Tibial artery (tissue), 4 donors: ENCODE measurements around the gene CFI.

ENCODE experiments used
- DNase-seq, 2 donors: peaks; one replicate each; pipeline ENCODE4 v3.0.0-alpha.2; 2019
- H3K27ac ChIP-seq, 2 donors: fragments of 200-600 bp; sonication (generic) in 1 of 2; 1 replicate in 1 of 2; 2 replicates in 1 of 2; pipeline ENCODE4 v1.5.1; 2018 to 2019; ENCODE audit warnings: mild to moderate bottlenecking in 1 of 2
- H3K27me3 ChIP-seq, 2 donors: fragments of 200-600 bp; sonication (generic) in 1 of 2; one replicate each; pipeline versions ENCODE4 v1.5.1 to v1.6.0; 2016 to 2019
- H3K36me3 ChIP-seq, 3 donors: fragments of 200-600 bp; sonication (generic) in 2 of 3; one replicate each; pipeline ENCODE4 v1.5.1; 2016 to 2019; ENCODE audit warnings: mild to moderate bottlenecking in 2 of 3
- H3K4me1 ChIP-seq, 4 donors: fragments of 200-600 bp; sonication (generic) in 2 of 4; 1 replicate in 3 of 4; 2 replicates in 1 of 4; pipeline ENCODE4 v1.5.1; 2016 to 2019
- H3K4me3 ChIP-seq, 2 donors: fragments of 200-600 bp; sonication (generic) in 1 of 2; 1 replicate in 1 of 2; 2 replicates in 1 of 2; pipeline ENCODE4 v1.5.1; 2018 to 2019; ENCODE audit warnings: mild to moderate bottlenecking in 2 of 2
- H3K9me3 ChIP-seq, 3 donors: fragments of 200-600 bp; sonication (generic) in 1 of 3; one replicate each; pipeline ENCODE4 v1.5.1; 2016 to 2019
- intact Hi-C: fragments of 100-400 bp; cut with DNase I; formaldehyde crosslinking; loops from one replicate; pipeline ENCODE4 v1.15.0; 2023; ENCODE audit warnings: low total_unique reads
- TF ChIP-seq, protein P1 (sequence below), 2 experiments: fragments of 200-600 bp in 1 of 2; fragments of 450-650 bp in 1 of 2; IDR thresholded peaks; one replicate each; pipeline ENCODE4 v1.5.1; 2017 to 2019; ENCODE audit warnings: antibody characterized with exemption in 2 of 2, mild to moderate bottlenecking in 1 of 2, moderate library complexity in 1 of 2

Gene CFI

DNA sequence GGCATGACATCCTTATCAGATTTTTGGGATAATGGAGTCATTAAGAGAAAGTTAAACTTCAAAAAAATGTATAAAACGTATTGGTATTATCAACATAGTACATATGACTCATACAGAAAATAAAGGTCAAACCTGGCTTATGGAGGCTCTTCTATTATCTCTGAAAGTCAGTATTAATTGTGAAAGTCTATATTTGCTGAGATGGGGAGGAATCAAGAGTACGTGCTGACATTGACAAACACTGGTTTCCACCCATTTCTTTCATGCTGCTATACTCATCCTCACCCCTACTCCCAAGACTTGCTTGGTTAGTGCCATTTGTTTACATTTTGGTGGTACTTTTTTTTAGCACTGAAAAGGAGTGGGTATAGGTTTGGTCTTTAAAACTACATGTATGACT lies 41.1 kb downstream of the CFI start:
- no peaks in the 10 kb centered on the region for H3K27me3 ChIP-seq
- H3K4me3 ChIP-seq = no peak overlapping the region
- intact Hi-C loops = no loop called here
- no peaks in the 10 kb centered on the region for H3K4me1 ChIP-seq
- no peaks in the 10 kb centered on the region for H3K36me3 ChIP-seq
- no peaks in the 10 kb centered on the region for H3K9me3 ChIP-seq
- H3K27ac ChIP-seq = no peak overlapping the region
- DNase-seq = no peak
- TF ChIP-seq, protein P1, sequence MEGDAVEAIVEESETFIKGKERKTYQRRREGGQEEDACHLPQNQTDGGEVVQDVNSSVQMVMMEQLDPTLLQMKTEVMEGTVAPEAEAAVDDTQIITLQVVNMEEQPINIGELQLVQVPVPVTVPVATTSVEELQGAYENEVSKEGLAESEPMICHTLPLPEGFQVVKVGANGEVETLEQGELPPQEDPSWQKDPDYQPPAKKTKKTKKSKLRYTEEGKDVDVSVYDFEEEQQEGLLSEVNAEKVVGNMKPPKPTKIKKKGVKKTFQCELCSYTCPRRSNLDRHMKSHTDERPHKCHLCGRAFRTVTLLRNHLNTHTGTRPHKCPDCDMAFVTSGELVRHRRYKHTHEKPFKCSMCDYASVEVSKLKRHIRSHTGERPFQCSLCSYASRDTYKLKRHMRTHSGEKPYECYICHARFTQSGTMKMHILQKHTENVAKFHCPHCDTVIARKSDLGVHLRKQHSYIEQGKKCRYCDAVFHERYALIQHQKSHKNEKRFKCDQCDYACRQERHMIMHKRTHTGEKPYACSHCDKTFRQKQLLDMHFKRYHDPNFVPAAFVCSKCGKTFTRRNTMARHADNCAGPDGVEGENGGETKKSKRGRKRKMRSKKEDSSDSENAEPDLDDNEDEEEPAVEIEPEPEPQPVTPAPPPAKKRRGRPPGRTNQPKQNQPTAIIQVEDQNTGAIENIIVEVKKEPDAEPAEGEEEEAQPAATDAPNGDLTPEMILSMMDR (IDR thresholded peaks at IDR 0.05) = no peak

DNA sequence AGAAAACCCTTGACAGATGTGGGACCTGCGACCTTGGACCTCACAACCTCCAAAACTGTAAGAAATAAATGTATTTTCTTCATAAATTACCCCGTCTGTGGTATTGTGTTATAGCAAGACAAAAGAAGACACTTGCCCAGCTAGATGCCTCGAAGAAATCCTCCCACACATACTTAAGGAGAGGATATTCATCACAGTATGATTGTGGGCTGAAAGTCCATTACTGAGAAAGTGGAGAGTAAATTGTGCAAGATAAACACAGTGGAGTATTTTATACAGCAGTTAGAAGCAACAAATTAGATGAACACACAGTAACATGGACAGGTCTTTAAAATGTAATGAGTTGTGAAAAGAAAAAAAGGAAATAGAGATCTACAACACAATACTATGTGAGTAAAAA lies 46.1 kb downstream of the CFI start:
- DNase-seq = no peak
- Histone ChIP-seq H3K27ac (no peak overlapping the region), H3K27me3 (no peaks in the 10 kb centered on the region), H3K4me1 (no peaks in the 10 kb centered on the region), H3K9me3 (no peaks in the 10 kb centered on the region), H3K36me3 (no peaks in the 10 kb centered on the region), H3K4me3 (no peak overlapping the region)
- TF ChIP-seq, protein P1 (IDR thresholded peaks at IDR 0.05) = no peak
- intact Hi-C loops = no loop called here

DNA sequence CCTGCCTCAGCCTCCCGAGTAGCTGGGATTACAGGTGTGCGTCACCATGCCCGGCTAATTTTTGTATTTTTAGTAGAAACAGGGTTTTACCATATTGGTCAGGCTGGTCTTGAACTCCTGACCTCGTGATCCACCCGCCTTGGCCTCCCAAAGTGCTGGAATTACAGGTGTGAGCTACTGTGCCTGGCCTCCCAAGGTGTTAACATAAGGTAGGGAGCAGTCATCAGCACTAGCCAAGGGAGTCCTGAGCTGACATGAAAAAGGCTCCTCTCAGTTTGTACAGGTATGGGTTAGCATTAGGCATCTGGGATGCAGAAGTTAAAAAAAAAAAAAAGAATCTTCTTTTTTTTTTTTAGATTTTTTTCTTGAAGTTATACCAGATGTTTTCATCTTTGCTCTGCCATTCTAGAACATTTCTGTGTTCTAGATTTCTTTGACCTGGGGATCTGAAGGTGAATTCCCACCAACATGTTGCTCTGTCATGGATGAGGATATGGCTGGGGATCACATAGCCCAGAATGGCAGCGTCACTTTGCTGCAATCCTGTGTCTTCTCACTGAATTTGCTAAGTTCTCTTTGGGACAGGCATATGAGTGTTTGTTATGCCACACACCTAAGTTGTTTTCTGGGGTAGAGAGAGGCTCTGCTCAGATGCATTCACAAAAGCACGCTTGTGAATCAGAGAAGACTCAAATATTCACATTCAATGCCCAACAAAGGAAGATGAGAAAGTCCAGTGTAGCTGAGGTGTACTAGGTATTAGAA lies 47.5 kb downstream of the CFI start:
- Histone ChIP-seq H3K4me1 (no peaks in the 10 kb centered on the region), H3K4me3 (no peak overlapping the region), H3K9me3 (no peaks in the 10 kb centered on the region), H3K36me3 (no peaks in the 10 kb centered on the region), H3K27me3 (no peaks in the 10 kb centered on the region), H3K27ac (no peak overlapping the region)
- TF ChIP-seq, protein P1 (IDR thresholded peaks at IDR 0.05) = no peak
- intact Hi-C loops = no loop called here
- no peak for DNase-seq

DNA sequence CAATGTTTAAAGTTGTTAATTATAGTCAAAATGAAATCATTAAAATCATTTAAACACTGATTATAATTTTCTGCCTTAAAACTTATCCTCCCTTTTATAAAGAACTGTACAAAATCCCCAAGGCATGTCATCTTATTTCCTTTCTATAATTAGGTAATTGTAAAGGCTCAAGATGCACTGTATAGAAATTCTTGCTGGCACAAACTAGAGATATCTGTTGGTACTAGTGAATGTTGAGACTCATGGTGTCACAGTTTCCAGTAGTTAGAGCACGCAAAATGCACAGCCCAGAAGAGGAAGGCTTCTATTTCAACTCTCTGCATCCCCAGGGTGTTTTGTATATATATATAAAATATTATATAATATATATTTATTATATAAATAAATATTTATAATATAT lies 49.3 kb downstream of the CFI start:
- H3K27me3 ChIP-seq = no peaks in the 10 kb centered on the region
- intact Hi-C loops = no loop called here
- no peak overlapping the region for H3K27ac ChIP-seq
- no peaks in the 10 kb centered on the region for H3K4me1 ChIP-seq
- DNase-seq = no peak
- H3K4me3 ChIP-seq = no peak overlapping the region
- H3K36me3 ChIP-seq = no peaks in the 10 kb centered on the region
- TF ChIP-seq, protein P1 (IDR thresholded peaks at IDR 0.05) = no peak
- no peaks in the 10 kb centered on the region for H3K9me3 ChIP-seq

DNA sequence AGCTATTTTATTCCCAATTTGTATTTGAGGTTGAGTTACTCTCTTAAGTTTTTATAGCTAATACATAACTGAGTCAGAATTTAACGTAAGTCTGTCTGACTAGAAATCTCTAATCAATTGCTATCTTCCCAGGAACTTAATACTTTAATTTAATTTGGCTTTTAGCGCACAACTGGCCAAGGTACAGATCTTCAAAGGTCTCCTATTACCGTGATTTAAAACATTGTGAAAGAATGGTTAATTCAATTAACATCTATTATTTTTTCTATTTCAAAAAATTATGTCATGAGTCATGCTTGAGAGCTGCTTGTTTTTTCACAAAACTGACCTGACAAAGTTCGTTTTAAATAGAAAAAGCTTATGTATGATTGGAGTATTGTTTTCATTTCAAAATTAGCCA lies 49.9 kb downstream of the CFI start:
- H3K36me3 ChIP-seq = no peaks in the 10 kb centered on the region
- H3K4me3 ChIP-seq = no peak overlapping the region
- H3K9me3 ChIP-seq = no peaks in the 10 kb centered on the region
- H3K27me3 ChIP-seq = no peaks in the 10 kb centered on the region
- H3K27ac ChIP-seq = no peak overlapping the region
- no peak for DNase-seq
- H3K4me1 ChIP-seq = no peaks in the 10 kb centered on the region
- TF ChIP-seq, protein P1 (IDR thresholded peaks at IDR 0.05) = no peak
- intact Hi-C loops = no loop called here
